Measurements from ENCODE around the gene SLC48A1.
A peak's percentile ranks its signal among the peaks of the same experiment; 100 is the strongest.

SLC48A1 gene

GRCh38 chr12:47817272-47818006, 44.4 kb downstream of the SLC48A1 start:
- no peak for DNase-seq (ENCODE audit: extremely low read depth, low read depth)

GRCh38 chr12:47818007-47818376, 45.0 kb downstream of the SLC48A1 start:
- TF ChIP-seq CTCF (IDR thresholded peaks at IDR 0.05; ENCODE audit: low read depth, low read length): no peak; the same call in 1 of the 2 replicates
- no peak for DNase-seq (ENCODE audit: extremely low read depth, low read depth)

More at GRCh38 chr12:47817272-47818006, 44.4 kb downstream of the SLC48A1 start:
- TF ChIP-seq CTCF (IDR thresholded peaks at IDR 0.05; ENCODE audit: low read depth, low read length): peak; percentile 41

DNA sequence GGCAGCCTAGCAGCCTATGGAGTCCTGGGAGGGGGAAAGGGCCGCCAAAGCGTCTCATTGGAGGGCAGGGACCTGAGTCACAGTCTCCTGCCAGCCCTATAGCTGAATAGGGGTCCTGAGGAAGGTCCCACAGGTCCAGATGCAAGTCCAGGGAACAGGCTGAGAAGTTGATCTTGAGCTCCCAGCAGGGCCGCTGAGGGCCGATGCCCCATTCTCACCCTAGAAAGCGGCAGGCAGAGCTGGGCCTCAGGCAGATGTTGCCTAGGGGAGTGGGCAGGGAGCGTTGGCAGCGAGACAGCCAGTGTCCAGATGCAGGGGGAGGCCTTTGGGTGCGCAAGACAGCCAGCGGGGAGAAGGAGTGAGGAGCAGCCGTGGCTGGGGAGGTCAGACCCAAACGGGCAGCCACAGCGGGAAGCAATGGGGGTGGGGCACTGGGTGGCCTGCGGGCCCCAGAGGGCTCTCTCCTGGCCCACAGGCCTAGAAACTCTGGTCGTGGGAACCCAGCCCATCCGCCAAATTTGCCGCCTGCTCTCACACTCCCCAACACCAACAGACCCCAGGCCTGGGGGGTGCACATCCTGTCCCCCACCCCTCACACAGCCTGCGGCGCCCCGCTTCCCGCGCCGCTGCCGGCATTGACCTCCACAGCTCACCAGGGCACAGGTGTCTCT, 45.6 kb downstream of the SLC48A1 start:
- TF ChIP-seq CTCF (IDR thresholded peaks at IDR 0.05; ENCODE audit: low read depth, low read length): no peak

GRCh38 chr12:47819138-47819895, 46.3 kb downstream of the SLC48A1 start:
- TF ChIP-seq CTCF (IDR thresholded peaks at IDR 0.05; ENCODE audit: low read depth, low read length): peak; percentile 43
- DNase-seq (ENCODE audit: extremely low read depth, low read depth): no peak

More for the DNA sequence above, 45.6 kb downstream of the SLC48A1 start:
- DNase-seq (ENCODE audit: extremely low read depth, low read depth): no peak

- TF ChIP-seq CTCF (IDR thresholded peaks at IDR 0.05; ENCODE audit: low read depth, low read length): no peak
- peak; percentile 75 for DNase-seq (ENCODE audit: extremely low read depth, low read depth)
Observed at GRCh38 chr12:47819896-47820630, 47.0 kb downstream of the SLC48A1 start, which contains the start of gene HDAC7. Gene HDAC7 (minus strand): TSS chr12:47819903. CDS start chr12:47819785, 118 bp downstream.

DNA sequence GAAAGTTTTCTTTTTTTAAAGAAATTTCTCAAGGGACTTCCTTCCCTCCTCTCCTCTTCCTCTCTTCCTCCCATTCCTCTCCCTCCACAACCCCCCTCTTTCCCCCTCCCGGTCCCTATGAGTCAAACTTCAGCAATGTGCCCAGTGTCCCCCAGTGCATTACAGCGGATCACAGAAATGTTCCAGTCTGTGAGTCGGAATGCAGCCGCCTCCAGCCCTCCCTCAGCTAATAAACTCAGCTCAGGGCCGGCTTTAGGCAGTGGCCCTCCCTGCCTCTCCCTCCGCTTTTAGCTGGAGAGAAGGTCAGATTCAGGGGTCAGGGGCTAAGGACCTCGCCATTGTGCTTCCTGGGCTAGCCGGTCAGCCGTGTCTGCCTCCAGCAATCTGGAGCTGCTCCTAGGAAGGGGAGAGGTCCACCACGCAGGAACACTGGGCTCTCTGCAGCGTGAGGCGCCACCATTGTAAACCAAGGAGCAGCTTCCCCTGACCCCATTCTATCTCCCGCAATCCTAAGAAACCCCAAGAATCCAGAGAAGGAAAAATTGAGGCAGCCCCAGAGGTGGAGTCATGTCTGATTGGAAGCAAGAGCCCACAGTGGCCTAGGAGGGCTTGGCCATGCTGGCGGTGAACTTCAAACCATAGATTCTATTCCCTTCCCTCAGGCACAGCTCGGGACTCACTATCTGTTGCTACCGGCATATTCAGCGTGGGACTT, 47.8 kb downstream of the SLC48A1 start:
- peak; percentile 88 for DNase-seq (ENCODE audit: extremely low read depth, low read depth)

More for the DNA sequence above, 47.8 kb downstream of the SLC48A1 start:
- TF ChIP-seq CTCF (IDR thresholded peaks at IDR 0.05; ENCODE audit: low read depth, low read length): no peak

All from AG09319 (cell line).